Heart left ventricle (tissue), 16 donors: ENCODE results near the gene OTOS. TPM values are rescaled to one million over a fixed set of nuclear protein-coding genes. Genes with fewer than 3 reads are reported as not detected.

Experiments used
- ATAC-seq, 4 donors: fragments of 200-7000 bp; cut with Tn5 transposase; one replicate each; pipeline ENCODE4 v1.9.1; 2020 to 2022; ENCODE audit warnings: moderate library complexity in 4 of 4, mild to moderate bottlenecking in 3 of 4, moderate number of reproducible peaks in 1 of 4
- DNase-seq, 5 donors: peaks; one replicate each; pipeline ENCODE4 v3.0.0-alpha.2; 2020
- H3K27ac ChIP-seq, 12 donors: fragments of 200-600 bp; sonication (generic) in 4 of 12; one replicate each; pipeline versions ENCODE4 v1.5.0 to v1.8.0; 2016 to 2022; ENCODE audit warnings: mild to moderate bottlenecking in 2 of 12
- H3K27me3 ChIP-seq, 9 donors: fragments of 200-600 bp; sonication (generic) in 2 of 9; one replicate each; pipeline versions ENCODE4 v1.5.1 to v1.8.0; 2016 to 2022; ENCODE audit warnings: mild to moderate bottlenecking in 3 of 9
- H3K36me3 ChIP-seq, 9 donors: fragments of 200-600 bp; sonication (generic) in 2 of 9; one replicate each; pipeline versions ENCODE4 v1.5.0 to v1.8.0; 2018 to 2022; ENCODE audit warnings: mild to moderate bottlenecking in 2 of 9
- H3K4me1 ChIP-seq, 12 donors: fragments of 200-600 bp; sonication (generic) in 4 of 12; one replicate each; pipeline versions ENCODE4 v1.5.0 to v1.8.0; 2016 to 2022; ENCODE audit warnings: mild to moderate bottlenecking in 3 of 12
- H3K4me3 ChIP-seq, 12 donors: fragments of 200-600 bp; sonication (generic) in 4 of 12; one replicate each; pipeline versions ENCODE4 v1.5.0 to v1.8.0; 2017 to 2022; ENCODE audit warnings: mild to moderate bottlenecking in 9 of 12, moderate library complexity in 4 of 12
- H3K9me3 ChIP-seq, 12 donors: fragments of 200-600 bp; sonication (generic) in 4 of 12; one replicate each; pipeline versions ENCODE4 v1.5.0 to v1.8.0; 2016 to 2022; ENCODE audit warnings: mild to moderate bottlenecking in 1 of 12
- CTCF ChIP-seq, 12 donors: fragments of 200-600 bp; sonication (generic) in 4 of 12; IDR thresholded peaks; one replicate each; pipeline versions ENCODE4 v1.5.0 to v1.8.0; 2018 to 2022; ENCODE audit warnings: antibody characterized with exemption in 12 of 12, mild to moderate bottlenecking in 5 of 12
- POLR2A ChIP-seq, 2 donors: fragments of 450-650 bp; IDR thresholded peaks; one replicate each; pipeline ENCODE4 v1.6.1; 2017; ENCODE audit warnings: antibody characterized with exemption in 2 of 2, mild to moderate bottlenecking in 2 of 2, moderate library complexity in 2 of 2
- WGBS, 4 donors: extraction: QIAGEN DNeasy Blood & Tissue Kit in 2 of 4; methylation state at CpG; one replicate each; pipeline versions ENCODE4 v1.1.5 to v1.1.7; 2013 to 2018; 5-methylcytosine and 5-hydroxymethylcytosine counted together
- intact Hi-C, 10 donors: fragments of 100-400 bp; cut with DNase I; formaldehyde crosslinking; loops; one replicate each; pipeline versions ENCODE4 v1.11.1 to v1.14.2; 2022
- polyA plus RNA-seq, 2 donors: library from polyadenylated mRNA; stranded (reverse); fragments of 200-250 nt; gene quantifications; one replicate each; pipeline ENCODE4 v1.2.3, GENCODE V29; 2013
- total RNA-seq, 9 donors: library from RNA; depleted of rRNA in 2 of 9; stranded (reverse); fragments of >200 nt in 2 of 9; fragmentation: NEBNext Ultra II Directional in 3 of 9; extraction: Animal tissue kit (Norgen Biotek cat#: 25700) in 3 of 9; gene quantifications; one replicate each; pipeline versions ENCODE4 v1.1.0 to v1.2.4, GENCODE V29; 2016 to 2023
- donor health status: ischemic (EF 13 %, LVEDD 7.1; RV severe dilation, severe dysfunction).
- donor health status: healthy with polysubstance abuse.
- donor health status: DM: no; HTN: yes; CAD: no.
- donor health status: DM: no; HTN: no; CAD: no.
- donor health status: ischemic (EF 25% LVEDD 6.9; RV normal size, moderate dysfunction).
- donor health status: ischemic (EF 25% LVEDD 5.7; RV mildly dilated, moderate dysfunction).
- donor health status: healthy.
- donor health status: DM: yes; HTN: yes; CAD: no.
- donor health status: ischemic (EF 35%, LVEDD 5.7; RV mildly dilated, moderate dysfunction).
- donor health status: nonischemic (EF 11% LVEDD 7.7; RV severe dilation, severe dysfunction).
- donor health status: DM: yes; HTN: yes; CAD: no.
- donor health status: PGD.
- donor health status: ischemic (EF 29% LVEDD 5.4; RV normal size, mild dysfunction).
- donor health status: nonischemic (EF 23%, LVEDD 6.1; RV moderate dilation, normal function).

The OTOS gene
- total and polyA plus RNA-seq, 11 donors, result 1.1 TPM; not detected in 10

DNA sequence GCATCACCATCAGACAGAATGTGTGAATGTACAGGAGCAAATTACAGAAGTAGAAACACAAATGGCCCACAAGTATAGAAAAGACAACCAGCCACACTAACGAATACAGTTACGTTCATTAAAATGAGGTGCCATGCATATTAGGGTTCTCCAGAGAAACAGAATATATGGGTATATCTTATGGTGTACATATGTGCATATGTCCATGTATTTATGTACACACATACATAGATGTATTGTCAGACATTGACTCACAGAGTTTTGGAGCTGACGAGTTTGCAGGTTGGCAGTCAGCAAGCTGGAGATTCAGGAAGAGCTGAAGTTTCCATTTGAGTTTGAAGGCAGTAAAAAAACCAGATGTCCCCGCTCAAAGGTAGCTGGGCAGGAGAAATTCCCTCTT lies 37.3 kb downstream of the OTOS start:
- 73 to 86% (median 82%) methylated on average over 4 of the region's 4 CpGs for WGBS, 4 donors
- intact Hi-C loops, result no loop called here
- Histone ChIP-seq H3K4me1 (no peaks in the 10 kb centered on the region), H3K4me3 (no peak overlapping the region), H3K27me3 (peaks cover 0 to 37% (median 3%) of the 10 kb centered on the region in 9 donors), H3K27ac (no peak overlapping the region), H3K36me3 (no peaks in the 10 kb centered on the region), H3K9me3 (peaks cover 0 to 20% (median 0%) of the 10 kb centered on the region in 12 donors)
- DNase-seq (no peak), ATAC-seq (no peak)
- no peak for TF ChIP-seq POLR2A (IDR thresholded peaks at IDR 0.05)
- no peak for TF ChIP-seq CTCF (IDR thresholded peaks at IDR 0.05)

DNA sequence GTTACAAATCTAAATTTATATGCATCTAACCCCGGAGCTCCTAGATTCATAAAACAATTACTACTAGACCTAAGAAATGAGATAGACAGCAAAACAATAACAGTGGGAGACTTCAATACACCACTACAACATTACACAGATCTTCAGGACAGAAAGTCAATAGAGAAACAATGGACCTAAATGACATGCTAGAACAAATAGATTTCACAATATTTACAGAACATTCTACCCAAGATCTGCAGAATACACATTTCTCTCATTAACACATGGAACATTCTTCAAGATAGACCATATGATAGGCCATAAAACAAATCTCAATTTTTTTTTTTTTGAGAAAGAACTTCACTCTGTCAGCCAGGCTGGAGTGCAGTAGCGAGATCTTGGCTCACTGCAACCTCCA lies 42.1 kb downstream of the OTOS start:
- 69 to 80% (median 75%) methylated on average over 2 of the region's 2 CpGs for whole genome bisulfite sequencing, 4 donors
- Histone ChIP-seq H3K36me3 (no peaks in the 10 kb centered on the region), H3K9me3 (peaks cover 0 to 27% (median 2%) of the 10 kb centered on the region in 12 donors), H3K27me3 (peaks cover 15 to 63% (median 35%) of the 10 kb centered on the region in 9 donors), H3K27ac (no peak overlapping the region), H3K4me1 (no peaks in the 10 kb centered on the region), H3K4me3 (no peak overlapping the region)
- TF ChIP-seq CTCF (IDR thresholded peaks at IDR 0.05) (no peak), POLR2A (IDR thresholded peaks at IDR 0.05) (no peak)
- ATAC-seq (no peak), DNase-seq (no peak)
- intact Hi-C loops, result no loop called here

DNA sequence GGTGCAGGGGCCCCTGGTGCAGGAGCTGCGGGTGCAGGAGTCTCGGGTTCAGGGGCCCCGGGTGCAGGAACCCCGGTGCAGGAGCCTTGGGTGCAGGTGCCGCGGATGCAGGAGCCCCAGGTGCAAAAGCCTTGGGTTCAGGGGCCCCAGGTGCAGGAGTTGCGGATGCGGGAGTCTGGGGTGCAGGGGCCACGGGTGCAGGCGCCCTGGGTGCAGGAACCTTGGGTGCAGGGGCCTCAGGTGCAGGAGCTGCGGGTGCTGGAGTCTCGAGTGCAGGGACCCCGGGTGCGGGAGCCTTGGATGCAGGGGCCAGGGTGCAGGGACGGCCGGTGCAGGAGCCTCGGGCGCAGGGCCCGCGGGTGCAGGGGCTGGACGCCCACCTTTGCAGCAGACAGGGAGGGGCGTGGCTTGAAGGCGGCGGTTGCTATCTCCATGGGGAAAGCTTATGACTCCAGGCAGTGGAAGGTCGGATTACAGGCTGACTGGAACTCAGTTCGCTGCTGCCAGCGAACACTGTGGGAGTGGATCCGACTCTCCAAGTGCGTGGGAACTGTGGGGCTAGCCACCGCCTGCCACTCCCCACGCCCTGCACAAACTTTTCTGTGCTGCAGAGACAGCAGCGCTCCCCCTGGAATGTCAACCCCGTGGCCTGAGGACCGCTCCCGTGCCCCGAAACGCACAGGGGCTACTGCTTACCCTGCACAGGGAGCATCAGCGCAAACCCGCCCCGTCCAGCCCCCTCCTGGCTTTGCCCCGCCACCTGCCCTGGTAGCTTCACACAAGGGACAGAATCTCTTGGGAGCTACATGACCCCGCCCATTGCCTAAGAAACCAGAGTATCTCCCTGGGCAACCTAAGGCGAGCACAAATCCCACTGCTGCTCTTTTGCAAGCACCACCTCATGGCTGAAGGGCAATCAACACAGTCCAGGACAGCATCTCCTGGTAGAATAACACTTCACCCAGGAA lies 44.6 kb downstream of the OTOS start:
- DNase-seq, result no peak
- Histone ChIP-seq H3K9me3 (peaks cover 0 to 29% (median 4%) of the 10 kb centered on the region in 12 donors), H3K27ac (no peak overlapping the region), H3K36me3 (no peaks in the 10 kb centered on the region), H3K4me3 (no peak overlapping the region), H3K4me1 (no peaks in the 10 kb centered on the region), H3K27me3 (peaks cover 15 to 67% (median 35%) of the 10 kb centered on the region in 9 donors)
- intact Hi-C loops, result no loop called here
- WGBS, 4 donors, result 3 to 11% (median 6%) methylated on average over 11 to 43 of the region's 43 CpGs
- TF ChIP-seq CTCF (IDR thresholded peaks at IDR 0.05) (no peak), POLR2A (IDR thresholded peaks at IDR 0.05) (no peak)
- no peak for ATAC-seq

DNA sequence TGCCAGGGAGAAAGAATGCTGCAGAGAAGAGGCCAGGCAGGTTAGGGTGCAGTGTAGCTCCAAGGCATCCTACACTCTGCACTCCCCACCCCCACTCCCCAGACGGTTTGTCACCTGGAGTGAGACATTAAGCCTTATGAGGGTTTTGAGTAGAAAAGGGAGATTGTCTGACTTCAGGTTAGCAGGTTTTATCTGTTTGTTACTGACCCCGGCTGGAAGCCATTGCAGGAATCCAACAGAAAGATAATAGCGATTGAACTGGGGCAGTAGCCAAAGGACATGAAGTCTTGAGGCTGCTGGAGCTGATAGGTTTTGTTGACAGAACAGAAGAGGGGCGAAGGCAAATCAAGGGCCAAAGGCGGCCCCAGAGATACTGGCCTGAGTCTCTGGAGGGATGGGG lies 51.2 kb downstream of the OTOS start:
- Histone ChIP-seq H3K27ac (no peak overlapping the region), H3K9me3 (peaks cover 0 to 30% (median 12%) of the 10 kb centered on the region in 12 donors), H3K4me3 (no peak overlapping the region), H3K36me3 (no peaks in the 10 kb centered on the region), H3K4me1 (no peaks in the 10 kb centered on the region), H3K27me3 (peaks cover 0 to 40% (median 3%) of the 10 kb centered on the region in 9 donors)
- TF ChIP-seq POLR2A (IDR thresholded peaks at IDR 0.05) (no peak), CTCF (IDR thresholded peaks at IDR 0.05) (no peak)
- 19 to 35% (median 25%) methylated on average over 5 of the region's 5 CpGs for WGBS, 4 donors
- no peak for ATAC-seq
- intact Hi-C loops, result no loop called here
- no peak for DNase-seq
